ENCODE measurements around the gene ROBO1.

- TF ChIP-seq, protein P1, sequence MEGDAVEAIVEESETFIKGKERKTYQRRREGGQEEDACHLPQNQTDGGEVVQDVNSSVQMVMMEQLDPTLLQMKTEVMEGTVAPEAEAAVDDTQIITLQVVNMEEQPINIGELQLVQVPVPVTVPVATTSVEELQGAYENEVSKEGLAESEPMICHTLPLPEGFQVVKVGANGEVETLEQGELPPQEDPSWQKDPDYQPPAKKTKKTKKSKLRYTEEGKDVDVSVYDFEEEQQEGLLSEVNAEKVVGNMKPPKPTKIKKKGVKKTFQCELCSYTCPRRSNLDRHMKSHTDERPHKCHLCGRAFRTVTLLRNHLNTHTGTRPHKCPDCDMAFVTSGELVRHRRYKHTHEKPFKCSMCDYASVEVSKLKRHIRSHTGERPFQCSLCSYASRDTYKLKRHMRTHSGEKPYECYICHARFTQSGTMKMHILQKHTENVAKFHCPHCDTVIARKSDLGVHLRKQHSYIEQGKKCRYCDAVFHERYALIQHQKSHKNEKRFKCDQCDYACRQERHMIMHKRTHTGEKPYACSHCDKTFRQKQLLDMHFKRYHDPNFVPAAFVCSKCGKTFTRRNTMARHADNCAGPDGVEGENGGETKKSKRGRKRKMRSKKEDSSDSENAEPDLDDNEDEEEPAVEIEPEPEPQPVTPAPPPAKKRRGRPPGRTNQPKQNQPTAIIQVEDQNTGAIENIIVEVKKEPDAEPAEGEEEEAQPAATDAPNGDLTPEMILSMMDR (IDR thresholded peaks at IDR 0.05) = no peak
- TF ChIP-seq ZFX (IDR thresholded peaks at IDR 0.05; ENCODE audit: borderline replicate concordance) = no peak
Measured at GRCh38 chr3:78823434-78823833, 944.4 kb downstream of the ROBO1 start.
